Hepatocyte (in vitro differentiated cells): ENCODE results near the gene PCDHGA10.
A peak's percentile ranks its signal among the peaks of the same experiment; 100 is the strongest.

Source experiments
- CTCF ChIP-seq: fragments of 200-600 bp; sonication (generic); IDR thresholded peaks from 2 replicates; pipeline ENCODE4 v1.5.1; 2016; ENCODE audit warnings: antibody characterized with exemption, mild to moderate bottlenecking; ENCODE audit not compliant: poor library complexity
- EZH2phosphoT487 ChIP-seq: fragments of 200-600 bp; sonication (generic); IDR thresholded peaks from one replicate; pipeline ENCODE4 v1.6.1; 2018; ENCODE audit warnings: antibody characterized with exemption, mild to moderate bottlenecking, low read depth, moderate library complexity; ENCODE audit not compliant: unreplicated experiment, severe bottlenecking

DNA sequence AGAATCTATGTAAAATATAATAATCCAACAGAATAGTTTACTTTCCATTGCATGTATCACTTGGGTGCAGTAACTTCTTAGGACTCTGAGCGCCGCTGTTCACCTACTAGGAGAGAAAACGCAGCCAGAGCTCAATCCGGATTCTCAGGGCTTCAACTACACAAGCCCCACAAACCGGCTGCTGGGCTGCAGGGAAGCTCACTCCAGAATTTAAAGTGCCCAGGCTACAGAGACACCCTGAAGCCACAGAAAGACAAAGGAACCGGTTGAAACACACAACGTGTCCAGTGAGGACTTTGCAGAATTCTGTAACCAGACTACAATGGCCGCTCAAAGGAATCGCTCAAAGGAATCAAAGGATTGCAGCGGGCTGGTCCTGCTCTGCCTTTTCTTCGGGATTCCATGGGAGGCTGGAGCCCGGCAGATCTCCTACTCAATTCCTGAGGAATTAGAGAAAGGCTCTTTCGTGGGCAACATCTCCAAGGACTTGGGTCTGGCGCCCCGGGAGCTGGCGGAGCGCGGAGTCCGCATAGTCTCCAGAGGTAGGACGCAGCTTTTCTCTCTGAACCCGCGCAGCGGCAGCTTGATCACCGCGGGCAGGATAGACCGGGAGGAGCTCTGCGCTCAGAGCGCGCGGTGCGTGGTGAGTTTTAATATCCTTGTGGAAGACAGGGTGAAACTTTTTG is at the start of gene PCDHGA10:
- TF ChIP-seq CTCF = peak; percentile 49
- TF ChIP-seq EZH2phosphoT487 = no peak
